B cell (primary cell): Measurements from ENCODE around the gene GRIN3A.

Experiments
- CTCF ChIP-seq: fragments of 200-600 bp; IDR thresholded peaks from one replicate; pipeline ENCODE4 v1.8.0; 2022; ENCODE audit warnings: antibody characterized with exemption, mild to moderate bottlenecking
- EZH2 ChIP-seq: IDR thresholded peaks from 2 replicates; pipeline ENCODE4 v1.6.1; 2012; ENCODE audit warnings: borderline replicate concordance, low read depth, mild to moderate bottlenecking, moderate library complexity, low read length; ENCODE audit not compliant: insufficient read depth, poor library complexity, severe bottlenecking

- TF ChIP-seq CTCF (no peak), EZH2 (no peak)
Measured at GRCh38 chr9:101629636-101630035, 108.8 kb downstream of the GRIN3A start.
